ENCODE data around the gene PRUNE2. TPM values are rescaled to one million over a fixed set of nuclear protein-coding genes. Genes with fewer than 3 reads are reported as not detected.

Gene PRUNE2
- total RNA-seq, 1 donor from 2014 or later: 0.63 TPM

- TF ChIP-seq CTCF (conservative IDR thresholded peaks at IDR 0.05; ENCODE audit: low read depth, low read length): no peak
- no peak overlapping the region for H3K4me3 ChIP-seq (ENCODE audit: low read depth, low read length)
- DNase-seq (ENCODE audit: low read depth): no peak
These were observed 102.2 kb downstream of the PRUNE2 start for GRCh38 chr9:76803762-76804161.

DNA sequence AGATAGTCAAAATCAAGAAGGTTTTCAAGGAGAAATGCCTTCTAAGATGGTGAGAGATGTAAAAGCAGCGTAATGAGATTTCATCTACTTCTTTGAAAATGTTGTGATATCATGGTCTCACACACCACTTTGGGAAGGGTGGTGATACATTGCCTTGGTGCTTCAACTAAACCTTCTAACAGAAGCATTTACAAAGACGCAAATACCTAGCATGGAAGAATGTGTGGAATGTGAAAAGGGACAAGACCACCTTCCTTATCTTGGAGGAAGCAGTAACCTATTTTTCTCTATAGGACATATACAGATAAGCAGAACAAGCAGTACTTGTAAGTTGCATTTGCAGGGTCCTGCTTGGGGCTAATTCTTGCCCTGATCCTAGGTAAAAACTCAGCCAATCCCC is 102.8 kb downstream of the PRUNE2 start:
- no peak for DNase-seq (ENCODE audit: low read depth)
- no peak for TF ChIP-seq CTCF (conservative IDR thresholded peaks at IDR 0.05; ENCODE audit: low read depth, low read length)

DNA sequence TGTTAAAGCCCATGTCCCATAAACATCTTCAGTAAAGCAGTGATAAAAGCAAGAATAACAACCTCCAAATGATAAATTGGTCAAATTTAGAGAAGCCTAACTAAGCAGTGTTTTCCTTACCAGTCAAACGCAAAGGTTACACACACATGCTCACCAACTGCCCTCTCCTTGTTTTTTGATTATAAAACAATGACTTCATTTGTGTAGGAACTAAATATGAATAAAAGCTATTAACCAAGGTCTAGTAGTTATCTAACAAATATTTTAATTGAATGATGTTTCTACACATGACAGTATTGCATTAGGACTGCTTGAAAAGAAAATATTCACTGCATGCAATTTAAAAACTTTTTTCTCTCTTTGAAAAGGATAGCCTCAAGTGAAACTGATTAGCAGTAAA is 105.0 kb downstream of the PRUNE2 start:
- TF ChIP-seq CTCF (conservative IDR thresholded peaks at IDR 0.05; ENCODE audit: low read depth, low read length): no peak
- no peak for DNase-seq (ENCODE audit: low read depth)
- no peak overlapping the region for H3K4me3 ChIP-seq (ENCODE audit: low read depth, low read length)

More for the DNA sequence above, 102.8 kb downstream of the PRUNE2 start:
- no peak overlapping the region for H3K4me3 ChIP-seq (ENCODE audit: low read depth, low read length)

DNA sequence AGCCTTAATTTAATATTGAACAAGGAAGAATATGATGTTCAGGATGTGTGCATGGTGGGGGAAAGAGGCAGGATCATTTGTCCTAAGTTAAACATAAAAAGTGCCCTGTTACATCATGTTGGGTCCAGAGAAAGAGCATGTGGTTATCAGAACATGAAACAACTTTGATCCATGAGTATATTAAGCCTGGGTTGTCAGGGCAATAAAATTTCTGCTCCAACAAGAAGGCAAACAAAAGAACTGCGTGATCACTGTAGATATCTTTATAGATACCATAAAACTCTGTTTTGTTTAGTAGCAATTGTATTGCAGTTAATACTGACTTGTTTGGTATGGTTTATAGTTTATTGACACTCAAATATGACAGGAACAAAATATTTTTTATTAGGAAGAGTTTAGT is 106.4 kb downstream of the PRUNE2 start:
- no peak for TF ChIP-seq CTCF (conservative IDR thresholded peaks at IDR 0.05; ENCODE audit: low read depth, low read length)
- H3K4me3 ChIP-seq (ENCODE audit: low read depth, low read length): no peak overlapping the region
- DNase-seq (ENCODE audit: low read depth): no peak

DNA sequence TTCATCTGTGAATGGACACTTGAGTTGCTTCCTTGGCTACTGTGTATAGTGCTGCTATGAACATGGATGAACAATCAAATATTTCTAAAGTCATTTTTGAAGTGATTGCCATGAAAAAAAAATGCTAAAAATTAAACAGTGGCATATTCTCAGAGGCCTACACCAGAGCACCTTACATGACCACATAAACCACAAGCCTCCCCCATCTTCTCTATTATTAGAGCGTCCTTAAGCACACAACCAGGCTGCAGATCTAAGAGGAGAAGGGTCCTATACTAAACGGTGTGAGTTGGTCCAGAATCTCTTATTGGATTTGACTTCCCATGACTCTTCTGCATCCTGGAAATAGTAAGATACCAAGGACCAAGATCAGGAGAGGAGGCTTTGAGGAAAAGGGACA is 107.4 kb downstream of the PRUNE2 start:
- H3K4me3 ChIP-seq (ENCODE audit: low read depth, low read length): no peak overlapping the region
- DNase-seq (ENCODE audit: low read depth): no peak
- no peak for TF ChIP-seq CTCF (conservative IDR thresholded peaks at IDR 0.05; ENCODE audit: low read depth, low read length)

- no peak for TF ChIP-seq CTCF (conservative IDR thresholded peaks at IDR 0.05; ENCODE audit: low read depth, low read length)
- no peak for DNase-seq (ENCODE audit: low read depth)
- no peak overlapping the region for H3K4me3 ChIP-seq (ENCODE audit: low read depth, low read length)
These were observed 109.6 kb downstream of the PRUNE2 start for GRCh38 chr9:76796296-76796695.

DNA sequence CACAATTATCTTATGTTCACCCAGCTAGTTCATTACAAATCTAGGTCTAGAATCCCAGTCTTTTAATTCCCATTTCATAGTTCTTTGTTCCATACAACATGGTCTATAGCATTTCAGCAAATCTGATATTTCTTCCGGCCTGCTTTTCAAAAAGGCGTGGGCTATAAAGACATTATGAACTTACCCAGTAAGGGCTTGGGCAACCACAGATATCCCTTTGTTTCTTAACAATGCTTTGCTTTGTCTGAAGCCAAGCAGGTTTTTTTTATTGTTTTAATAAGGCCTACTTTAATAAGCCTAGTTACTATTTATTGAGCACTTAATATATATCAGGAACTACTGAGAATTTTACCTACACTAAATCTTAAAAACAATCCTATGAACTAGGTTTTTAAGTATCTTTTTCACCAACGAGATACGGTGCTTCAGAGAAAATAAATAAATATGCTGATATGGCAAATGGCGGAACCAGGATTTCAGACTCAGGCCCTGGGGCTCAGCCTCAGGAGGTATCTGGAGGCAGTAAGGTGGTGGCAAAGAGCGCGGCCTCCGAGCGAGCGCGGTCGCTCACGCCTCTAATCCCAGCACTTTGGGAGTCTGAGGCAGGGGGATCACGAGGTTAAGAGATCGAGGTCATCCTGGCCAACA is 112.0 kb downstream of the PRUNE2 start:
- DNase-seq (ENCODE audit: low read depth): no peak
- H3K4me3 ChIP-seq (ENCODE audit: low read depth, low read length): no peak overlapping the region
- no peak for TF ChIP-seq CTCF (conservative IDR thresholded peaks at IDR 0.05; ENCODE audit: low read depth, low read length)

All from epithelial cell of proximal tubule (primary cell).